GM10847 (cell line): Measurements from ENCODE around the gene TSPAN11.

Source experiments
- POLR2A ChIP-seq: IDR thresholded peaks from 2 replicates; pipeline ENCODE4 v1.6.1; 2011; ENCODE audit not compliant: insufficient read length; ENCODE audit errors: extremely low read depth

The TSPAN11 gene

DNA sequence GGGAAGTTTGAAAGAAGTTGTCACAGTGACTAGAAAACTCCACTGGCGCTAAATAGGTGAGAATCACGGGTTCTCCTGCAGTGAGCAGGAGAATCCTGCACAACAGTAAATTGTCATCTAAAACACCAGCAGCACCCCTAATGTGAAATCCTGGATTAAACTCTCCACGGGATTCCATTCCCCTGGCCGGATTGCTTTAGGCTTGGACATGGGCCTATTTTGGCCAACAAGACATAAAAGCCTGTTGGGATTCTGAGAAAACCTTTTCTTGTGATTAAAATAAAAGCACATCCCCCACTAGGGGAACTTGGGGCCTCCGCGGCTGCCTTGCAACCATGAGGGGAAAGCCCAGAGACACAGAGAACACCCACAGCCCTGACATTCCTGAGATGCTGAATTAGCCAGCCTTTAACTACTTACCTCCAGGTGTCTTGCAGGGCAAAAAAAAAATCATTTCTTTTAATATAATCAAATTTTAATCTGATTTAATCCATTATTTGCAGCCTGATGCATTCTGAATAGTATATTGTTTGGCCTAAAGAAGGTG lies 21.0 kb upstream of the TSPAN11 start:
- no peak for TF ChIP-seq POLR2A

- TF ChIP-seq POLR2A = no peak
Measured at GRCh38 chr12:30908076-30908721, 18.3 kb upstream of the TSPAN11 start.

GRCh38 chr12:30908722-30909348 lies 17.7 kb upstream of the TSPAN11 start:
- TF ChIP-seq POLR2A = no peak

DNA sequence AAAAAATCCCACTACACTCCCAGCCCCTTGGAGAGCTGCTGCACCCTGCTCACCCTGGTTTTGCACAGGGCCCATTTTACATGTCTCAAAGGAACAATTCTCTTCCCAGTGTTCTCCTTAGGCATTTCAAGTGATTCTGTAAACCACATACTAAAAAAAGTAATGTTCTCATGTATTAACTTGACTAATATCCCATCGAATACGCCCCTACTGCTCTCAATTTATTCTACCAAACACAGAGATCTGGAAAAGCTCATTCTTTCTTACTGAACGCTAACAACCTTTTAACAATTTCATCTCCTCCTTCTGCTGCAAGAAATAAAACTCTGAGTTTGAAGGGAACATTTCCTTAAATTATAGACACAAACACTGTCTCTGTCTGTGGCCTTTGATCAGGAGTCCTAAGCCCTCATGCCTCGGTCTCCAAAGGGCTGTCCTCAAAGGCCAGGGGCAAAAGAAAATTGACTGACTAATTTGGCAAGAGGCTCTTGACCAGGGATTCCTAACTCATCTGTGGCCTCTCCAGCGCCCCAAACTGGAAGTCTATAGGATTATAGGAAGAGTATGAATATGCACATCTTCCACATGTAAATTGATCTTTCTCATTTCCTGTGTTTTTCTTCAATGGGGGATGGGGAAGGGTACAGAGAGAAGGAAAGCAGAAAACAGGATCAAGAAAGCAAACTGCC lies 17.1 kb upstream of the TSPAN11 start:
- TF ChIP-seq POLR2A = no peak

GRCh38 chr12:30910038-30910350 lies 16.6 kb upstream of the TSPAN11 start:
- no peak for TF ChIP-seq POLR2A

DNA sequence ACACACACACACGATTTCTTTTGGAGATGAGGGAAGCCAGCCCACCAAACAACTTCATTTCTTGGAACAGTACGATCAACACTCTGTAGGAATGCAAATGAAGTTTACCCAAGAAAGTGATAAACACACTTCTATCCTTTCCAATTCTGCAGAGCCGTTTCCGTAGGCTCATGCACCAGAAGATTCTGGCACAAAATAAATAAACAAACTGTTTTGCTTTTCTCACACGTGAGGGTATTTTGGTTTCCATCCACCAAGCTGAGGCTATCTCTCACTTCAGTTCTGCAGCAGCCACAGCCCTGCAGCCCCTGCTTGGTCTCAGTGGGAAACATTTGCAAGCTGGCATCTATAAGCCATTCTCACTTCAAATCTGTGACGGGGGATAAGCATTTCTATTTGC lies 15.3 kb upstream of the TSPAN11 start:
- no peak for TF ChIP-seq POLR2A

DNA sequence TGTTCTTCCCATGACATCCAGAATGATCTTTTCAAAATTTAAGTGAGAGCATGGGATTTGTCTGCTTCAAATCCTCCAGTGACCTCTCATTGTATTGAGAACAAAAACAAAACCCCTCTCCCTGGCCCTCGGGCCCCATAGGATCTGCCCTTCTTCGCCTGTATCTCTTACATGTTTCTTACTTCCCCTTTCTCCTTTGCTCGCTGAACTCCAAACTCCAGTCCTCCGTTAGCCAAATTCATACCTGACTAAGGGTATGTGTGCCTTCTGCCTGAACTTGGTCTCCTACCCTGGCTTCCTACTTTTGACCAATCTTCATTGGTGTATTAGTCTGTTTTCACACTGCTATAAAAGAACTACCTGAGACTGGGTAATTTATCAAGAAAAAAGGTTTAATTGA lies 13.2 kb upstream of the TSPAN11 start:
- no peak for TF ChIP-seq POLR2A

GRCh38 chr12:30914986-30915591 lies 11.5 kb upstream of the TSPAN11 start:
- TF ChIP-seq POLR2A = no peak

DNA sequence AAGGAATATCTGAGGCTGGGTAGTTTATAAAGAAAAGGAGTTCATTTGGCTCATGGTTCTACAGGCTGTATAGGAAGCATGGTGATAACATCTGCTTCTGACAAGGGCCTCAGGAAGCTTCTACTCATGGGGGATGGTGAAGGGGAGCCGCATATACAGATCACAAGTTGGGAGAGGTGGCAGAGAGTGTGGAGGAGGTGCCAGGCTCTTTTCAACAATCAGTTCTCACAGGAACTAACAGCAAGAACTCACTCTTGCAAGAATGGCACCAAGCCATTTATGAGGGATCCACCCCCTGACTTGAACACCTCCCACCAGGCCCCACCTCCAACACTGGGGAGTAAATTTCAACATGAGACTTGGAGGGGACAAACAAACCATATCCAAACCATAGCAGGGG lies 3.5 kb upstream of the TSPAN11 start:
- no peak for TF ChIP-seq POLR2A

DNA sequence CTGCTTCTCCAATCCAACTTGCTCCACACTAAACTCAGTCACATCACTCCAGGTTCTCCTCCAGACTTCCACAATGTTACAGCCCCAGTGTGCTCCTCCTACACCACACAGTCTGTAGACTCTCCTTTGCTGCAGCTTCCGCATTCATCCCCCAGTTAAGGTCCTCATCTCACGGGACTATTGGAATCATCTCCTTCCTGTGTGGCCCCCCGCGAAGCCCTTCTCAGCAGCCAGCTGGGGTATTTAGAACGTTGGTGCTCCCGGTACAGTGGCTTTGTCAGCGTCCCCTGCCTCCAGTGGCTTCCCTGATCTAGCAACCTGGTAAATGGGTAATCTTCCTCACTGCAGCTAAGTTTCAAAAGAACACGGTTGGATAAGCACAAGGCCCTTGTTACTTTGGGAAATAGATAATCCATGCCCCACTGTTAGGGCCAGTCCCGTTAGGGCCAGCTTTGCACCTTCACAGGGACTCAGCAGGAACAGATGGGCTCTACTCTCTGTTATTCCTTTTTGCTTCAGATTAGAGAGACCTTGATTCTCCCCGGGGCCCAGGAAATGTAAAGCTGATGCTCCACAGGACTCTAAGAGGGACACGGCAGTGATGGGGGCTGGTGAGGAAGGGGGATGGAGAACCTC lies 823 bp upstream of the TSPAN11 start:
- no peak for TF ChIP-seq POLR2A

DNA sequence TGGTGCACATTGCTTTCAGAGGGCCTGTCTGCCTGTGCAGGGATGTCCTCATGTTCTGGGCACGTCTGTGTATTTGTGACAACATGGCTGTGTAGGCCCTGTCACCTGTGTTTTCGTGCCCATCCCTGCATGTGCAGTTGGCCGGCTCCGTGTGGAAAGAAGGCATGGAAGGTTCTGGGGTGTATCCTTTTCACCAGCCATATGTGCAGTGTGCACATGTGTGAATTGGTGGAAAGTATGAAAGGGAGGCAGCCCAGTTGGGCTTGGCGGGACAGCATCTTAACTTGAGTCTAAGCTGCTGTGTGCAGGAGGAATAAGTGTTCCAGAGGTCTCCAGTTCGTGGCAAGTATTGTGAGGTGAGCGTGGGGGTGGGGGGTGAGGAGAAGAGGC lies 669 bp downstream of the TSPAN11 start:
- TF ChIP-seq POLR2A = no peak

- no peak for TF ChIP-seq POLR2A
Measured at GRCh38 chr12:30928356-30929244, 2.1 kb downstream of the TSPAN11 start.

GRCh38 chr12:30930238-30930637 lies 3.7 kb downstream of the TSPAN11 start:
- TF ChIP-seq POLR2A = no peak

DNA sequence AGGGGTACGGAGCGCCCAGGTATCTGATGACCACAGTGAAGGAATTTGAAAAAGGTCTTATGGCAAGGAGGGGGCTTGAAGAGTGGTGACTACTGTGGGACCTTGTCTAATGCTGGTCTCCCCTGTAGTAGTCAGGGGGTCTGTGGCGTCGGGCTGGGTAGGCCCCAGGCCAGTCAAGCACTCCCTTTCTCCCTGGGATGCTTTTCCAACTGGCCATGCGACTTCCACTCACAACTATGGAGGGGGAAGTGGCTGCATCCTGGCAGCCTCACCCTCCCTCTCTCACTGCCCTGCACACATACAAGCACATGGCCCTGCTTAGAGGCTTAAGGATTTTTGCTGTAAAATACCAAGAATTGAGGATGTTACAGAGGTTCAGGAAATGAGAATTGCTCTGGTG lies 4.1 kb downstream of the TSPAN11 start:
- TF ChIP-seq POLR2A = no peak

DNA sequence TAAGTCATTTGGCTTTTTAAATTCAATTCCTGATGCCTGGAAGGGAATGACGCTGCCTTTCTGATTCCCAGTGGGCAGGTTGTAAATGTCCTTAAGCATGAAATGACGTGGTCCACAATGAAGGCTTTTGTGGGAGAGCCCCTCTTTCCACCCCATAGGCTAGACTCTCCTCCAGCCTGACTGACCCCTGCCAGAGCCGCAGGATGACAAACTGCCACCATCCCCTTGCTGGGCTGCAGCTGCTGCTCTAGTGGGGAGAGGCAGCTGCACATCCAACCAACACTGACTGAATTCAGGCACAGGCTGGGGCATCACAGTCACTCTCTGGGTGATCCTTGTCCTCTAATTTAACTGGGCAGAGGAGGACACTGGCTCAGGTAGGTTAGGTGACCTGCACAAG lies 6.3 kb downstream of the TSPAN11 start:
- no peak for TF ChIP-seq POLR2A

- TF ChIP-seq POLR2A = no peak
Measured at GRCh38 chr12:30934811-30935210, 8.3 kb downstream of the TSPAN11 start.
